H1 (cell line): Measurements from ENCODE around the gene RPL28. TPM values are rescaled to one million over a fixed set of nuclear protein-coding genes. Genes with fewer than 3 reads are reported as not detected.

Experiments
- CTCF ChIA-PET: fragments of 300-600 bp; sonication (Branson Sonifier 250); formaldehyde crosslinking; loops from one replicate; lab custom pipeline; 2021; ENCODE audit not compliant: partially characterized antibody; lab: Charles Lee
- POLR2A ChIA-PET: fragments of 300-600 bp; sonication (Branson Sonifier 250); formaldehyde crosslinking; loops from one replicate; lab custom pipeline; 2021; ENCODE audit warnings: inconsistent platforms; ENCODE audit not compliant: partially characterized antibody; lab: Charles Lee
- DNase-seq, 2 experiments: peaks; one replicate each; pipeline versions ENCODE4 v3.0.0 to v3.0.0-alpha.2; 2010 to 2022; ENCODE audit warnings: low spot score in 2 of 2, low read depth in 1 of 2, mixed read lengths in 1 of 2
- FAIRE-seq: peaks from 2 replicates; lab custom pipeline; 2011; peaks lifted over from hg19 to GRCh38; lab: Jason Lieb, UNC
- H2AFZ ChIP-seq: 2 replicates; pipeline ENCODE4 v1.8.1; 2012; ENCODE audit warnings: low read length, inconsistent platforms
- H2AK5ac ChIP-seq: 2 replicates; pipeline ENCODE4 v1.6.1; 2013; ENCODE audit warnings: low read depth, low read length
- H2BK120ac ChIP-seq: replicated peaks from 2 replicates; pipeline ENCODE3; 2013; ENCODE audit warnings: low read depth, low read length, inconsistent platforms
- H2BK12ac ChIP-seq: 2 replicates; pipeline ENCODE4 v1.6.1; 2013; ENCODE audit warnings: low read depth, low read length
- H2BK15ac ChIP-seq: 2 replicates; pipeline ENCODE4 v1.6.1; 2013; ENCODE audit warnings: low read length
- H2BK20ac ChIP-seq: 2 replicates; pipeline ENCODE4 v1.6.1; 2013; ENCODE audit warnings: low read length
- H2BK5ac ChIP-seq: 2 replicates; pipeline ENCODE4 v1.6.1; 2013; ENCODE audit warnings: low read depth, low read length
- H3K14ac ChIP-seq: 2 replicates; pipeline ENCODE4 v1.6.1; 2013; ENCODE audit warnings: inconsistent platforms; ENCODE audit not compliant: insufficient read length
- H3K18ac ChIP-seq: 2 replicates; pipeline ENCODE4 v1.6.1; 2013; ENCODE audit warnings: low read length; ENCODE audit errors: extremely low read depth
- H3K23ac ChIP-seq: 2 replicates; pipeline ENCODE4 v1.6.1; 2013; ENCODE audit warnings: inconsistent platforms; ENCODE audit not compliant: insufficient read length
- H3K23me2 ChIP-seq: 2 replicates; pipeline ENCODE4 v1.6.1; 2013; ENCODE audit warnings: low read depth, low read length
- H3K27ac ChIP-seq: 2 replicates; pipeline ENCODE4 v1.6.1; 2011; ENCODE audit warnings: low read depth, low read length, inconsistent platforms
- H3K27me3 ChIP-seq, 4 experiments: replicated peaks in 1 of 4; 1 replicate in 1 of 4; 2 replicates in 3 of 4; pipeline versions ENCODE4 v1.6.1 to v1.8.1; 2011 to 2013; ENCODE audit warnings: low read length in 3 of 4, mild to moderate bottlenecking in 3 of 4, inconsistent platforms in 2 of 4, mixed read lengths in 2 of 4, moderate library complexity in 1 of 4; ENCODE audit not compliant: control insufficient read depth in 3 of 4, insufficient read depth in 3 of 4; ENCODE audit errors: extremely low read depth in 1 of 4
- H3K36me3 ChIP-seq, 4 experiments: 2 replicates each; pipeline versions ENCODE4 v1.6.1 to v1.8.1; 2011 to 2013; ENCODE audit warnings: mild to moderate bottlenecking in 4 of 4, low read length in 3 of 4, moderate library complexity in 2 of 4, control low read depth in 1 of 4, inconsistent platforms in 1 of 4; ENCODE audit not compliant: insufficient read depth in 4 of 4, control insufficient read depth in 2 of 4
- H3K4ac ChIP-seq: replicated peaks from 2 replicates; pipeline ENCODE3; 2013; ENCODE audit warnings: low read length, low read depth, mixed read lengths, inconsistent platforms; ENCODE audit not compliant: insufficient read length
- H3K4me1 ChIP-seq, 4 experiments: replicated peaks in 1 of 4; 1 replicate in 1 of 4; 2 replicates in 3 of 4; pipeline versions ENCODE4 v1.6.1 to v1.8.1; 2011 to 2013; ENCODE audit warnings: low read length in 3 of 4, inconsistent platforms in 2 of 4, mixed read lengths in 1 of 4; ENCODE audit not compliant: insufficient read depth in 4 of 4, control insufficient read depth in 3 of 4
- H3K4me2 ChIP-seq, 2 experiments: 2 replicates each; pipeline versions ENCODE4 v1.6.1 to v1.8.1; 2011 to 2013; ENCODE audit warnings: low read depth in 2 of 2, low read length in 2 of 2, control low read depth in 1 of 2, inconsistent platforms in 1 of 2, mild to moderate bottlenecking in 1 of 2; ENCODE audit not compliant: insufficient read depth in 1 of 2
- H3K4me3 ChIP-seq, 4 experiments: fragments of 200-600, 300-600 bp in 1 of 4; sonication (generic), shearing (Covaris generic), sonication (Bioruptor Twin) in 1 of 4; 2 replicates each; pipeline versions ENCODE4 v1.5.1 to v1.8.1; 2011 to 2016; ENCODE audit warnings: low read length in 4 of 4, low read depth in 3 of 4, control low read depth in 2 of 4, inconsistent platforms in 2 of 4, mild to moderate bottlenecking in 2 of 4, mixed read lengths in 1 of 4, moderate library complexity in 1 of 4; ENCODE audit not compliant: insufficient read depth in 2 of 4; ENCODE audit errors: extremely low read depth in 1 of 4
- H3K56ac ChIP-seq: replicated peaks from 2 replicates; pipeline ENCODE3; 2013; ENCODE audit warnings: low read depth, mild to moderate bottlenecking, mixed read lengths, low read length, inconsistent platforms; ENCODE audit not compliant: insufficient read length
- H3K79me1 ChIP-seq: 2 replicates; pipeline ENCODE4 v1.6.1; 2013; ENCODE audit warnings: low read depth, low read length, control low read depth
- H3K79me2 ChIP-seq, 2 experiments: 2 replicates each; pipeline versions ENCODE4 v1.6.1 to v1.8.1; 2012 to 2013; ENCODE audit warnings: low read length in 2 of 2, mild to moderate bottlenecking in 2 of 2, inconsistent platforms in 1 of 2; ENCODE audit not compliant: insufficient read depth in 2 of 2, control insufficient read depth in 1 of 2
- H3K9ac ChIP-seq, 4 experiments: replicated peaks in 1 of 4; 1 replicate in 1 of 4; 2 replicates in 3 of 4; pipeline versions ENCODE4 v1.6.1 to v1.8.1; 2011 to 2013; ENCODE audit warnings: low read depth in 3 of 4, low read length in 3 of 4, control low read depth in 2 of 4, mild to moderate bottlenecking in 2 of 4, moderate library complexity in 2 of 4, inconsistent platforms in 1 of 4; ENCODE audit errors: extremely low read depth in 1 of 4
- H3K9me3 ChIP-seq, 2 experiments: 2 replicates each; pipeline versions ENCODE4 v1.6.1 to v1.8.1; 2012 to 2013; ENCODE audit warnings: mild to moderate bottlenecking in 2 of 2, moderate library complexity in 2 of 2, control low read depth in 1 of 2, inconsistent platforms in 1 of 2, low read depth in 1 of 2, low read length in 1 of 2, mixed read lengths in 1 of 2; ENCODE audit not compliant: insufficient read depth in 2 of 2
- H4K20me1 ChIP-seq, 2 experiments: replicated peaks in 1 of 2; 2 replicates each; pipeline versions ENCODE3 to v1.8.1; 2011 to 2013; ENCODE audit warnings: inconsistent platforms in 2 of 2, low read length in 2 of 2, mild to moderate bottlenecking in 1 of 2; ENCODE audit not compliant: insufficient read depth in 2 of 2, control insufficient read depth in 1 of 2
- H4K5ac ChIP-seq: 2 replicates; pipeline ENCODE4 v1.6.1; 2013; ENCODE audit warnings: low read length, low read depth, mixed read lengths, inconsistent platforms; ENCODE audit not compliant: insufficient read length
- H4K8ac ChIP-seq: 2 replicates; pipeline ENCODE4 v1.8.0; 2013; ENCODE audit warnings: mild to moderate bottlenecking, moderate library complexity, low read length, inconsistent platforms; ENCODE audit not compliant: insufficient read depth; ENCODE audit errors: extremely low read depth
- H4K91ac ChIP-seq: replicated peaks from 2 replicates; pipeline ENCODE3; 2013; ENCODE audit warnings: low read length, mixed read lengths, inconsistent platforms; ENCODE audit not compliant: insufficient read length
- BCL11A ChIP-seq, 2 experiments: IDR thresholded peaks; one replicate each; pipeline ENCODE4 v1.6.1; 2011; ENCODE audit warnings: low read depth in 2 of 2, low read length in 2 of 2, mild to moderate bottlenecking in 2 of 2
- SIX5 ChIP-seq: IDR thresholded peaks from 2 replicates; pipeline ENCODE4 v1.6.1; 2011; ENCODE audit warnings: mild to moderate bottlenecking, low read depth, low read length
- SP4 ChIP-seq: IDR thresholded peaks from 2 replicates; pipeline ENCODE4 v1.6.1; 2012; ENCODE audit warnings: low read length, inconsistent platforms
- WGBS, 2 experiments: shearing (Covaris generic) in 1 of 2; methylation state at CpG; one replicate each; pipeline versions ENCODE4 v1.1.6 to v1.1.7; 2013 to 2015; ENCODE audit warnings: low lambda C conversion rate in 2 of 2, mixed read lengths in 2 of 2, inconsistent platforms in 1 of 2, low coverage in 1 of 2, missing lambda C conversion rate in 1 of 2; ENCODE audit not compliant: insufficient replicate concordance in 2 of 2, insufficient coverage in 1 of 2, insufficient read length in 1 of 2; ENCODE audit errors: extremely low coverage in 1 of 2, missing lambda C conversion rate in 1 of 2; 5-methylcytosine and 5-hydroxymethylcytosine counted together
- polyA plus RNA-seq, 7 experiments: library from polyadenylated mRNA; depleted of rRNA in 3 of 7; stranded (reverse) in 5 of 7; unstranded in 2 of 7; fragments of >200 nt in 5 of 7; fragments of 200-250 nt in 2 of 7; gene quantifications; 1 replicate in 5 of 7; 2 replicates in 1 of 7; 4 replicates in 1 of 7; pipeline versions ENCODE4 v1.2.1 to v1.2.3, GENCODE V29; 2011 to 2013; ENCODE audit warnings: missing spikeins in 2 of 7, mixed read lengths in 2 of 7
- total RNA-seq: library from RNA; stranded (reverse); fragmentation: NEBNext Ultra II Directional; extraction: Animal tissue kit (Norgen Biotek cat#: 25700); gene quantifications from 2 replicates; pipeline ENCODE4 v1.2.1, GENCODE V29; 2021
- TF ChIP-seq, protein P1 (sequence below), 3 experiments: IDR thresholded peaks; 1 replicate in 2 of 3; 2 replicates in 1 of 3; pipeline versions ENCODE4 v1.5.1 to v1.6.1; 2011; ENCODE audit warnings: low read length in 3 of 3, mild to moderate bottlenecking in 3 of 3, inconsistent platforms in 2 of 3, low read depth in 1 of 3, moderate library complexity in 1 of 3; ENCODE audit not compliant: insufficient read depth in 1 of 3; ENCODE audit errors: control extremely low read depth in 1 of 3

The RPL28 gene
- total and polyA plus RNA-seq, 2 of the 8 experiments (the other 6 are each of a cell fraction or from before 2014, with no cell fraction given), result 2,123 to 8,402 TPM

DNA sequence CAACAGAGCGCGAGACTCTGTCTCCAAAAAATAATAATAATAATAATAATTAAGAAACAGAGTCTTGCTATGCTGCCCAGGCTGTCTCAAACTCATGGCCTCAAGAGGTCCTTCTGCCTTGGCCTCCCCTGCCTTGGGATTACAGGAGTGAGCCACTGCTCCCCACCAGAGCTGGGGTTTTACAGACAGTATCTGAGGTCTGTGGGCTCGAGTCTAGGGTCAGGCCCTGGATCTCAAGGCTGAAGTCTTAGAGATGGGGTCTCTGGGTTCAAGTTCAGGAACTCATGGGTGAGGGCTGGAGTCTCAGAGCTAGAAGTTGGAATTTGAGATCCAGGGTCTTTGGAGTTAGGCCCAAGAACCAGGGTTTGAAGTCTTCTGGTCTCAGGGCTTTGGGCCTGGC lies 18.9 kb upstream of the RPL28 start:
- H2BK20ac ChIP-seq, result no peak overlapping the region

More for the DNA sequence above, 18.9 kb upstream of the RPL28 start:
- 91% methylated on average over 3 of the region's 3 CpGs; no CpG with 5 or more reads in 1 of the 2 experiments for WGBS, 2 experiments
- H3K23ac ChIP-seq, result no peak overlapping the region
- no peaks in the 10 kb centered on the region for H3K79me1 ChIP-seq
- no peak overlapping the region for H3K14ac ChIP-seq
- no peak overlapping the region for H2BK120ac ChIP-seq
- H3K36me3 ChIP-seq, result no peaks in the 10 kb centered on the region
- H3K56ac ChIP-seq, result no peak overlapping the region
- H3K9me3 ChIP-seq, result no peaks in the 10 kb centered on the region
- H2AFZ ChIP-seq, result no peak overlapping the region
- no peak overlapping the region for H3K18ac ChIP-seq
- H2AK5ac ChIP-seq, result no peak overlapping the region
- CTCF ChIA-PET, result interaction anchor here (0.8 to 1.6 kb wide), 6 partner anchors 11 to 101 kb away, joined by 3 to 9 read pairs (median 4); no protein-coding TSS in a partner anchor
- no peak overlapping the region for H3K27ac ChIP-seq
- no peak overlapping the region for H3K4ac ChIP-seq
- H3K27me3 ChIP-seq, result peaks cover 8 to 37% (median 32%) of the 10 kb centered on the region in 4 experiments
- no peaks in the 10 kb centered on the region for H4K20me1 ChIP-seq
- no peak overlapping the region for H2BK15ac ChIP-seq
- no peak overlapping the region for H2BK5ac ChIP-seq
- H3K4me2 ChIP-seq, result no peak overlapping the region
- no peak overlapping the region for H4K91ac ChIP-seq
- no peak overlapping the region for H3K9ac ChIP-seq
- no peak for FAIRE-seq
- H2BK12ac ChIP-seq, result no peak overlapping the region
- peaks cover 0 to 23% (median 17%) of the 10 kb centered on the region in 4 experiments; a peak in 6 of 7 replicates for H3K4me1 ChIP-seq
- peaks cover 9% of the 10 kb centered on the region; the same call in 1 of the 2 replicates for H3K23me2 ChIP-seq
- TF ChIP-seq SIX5 (no peak), BCL11A (IDR thresholded peaks at IDR 0.05; ENCODE audit: low read depth in 2 of 2, low read length in 2 of 2) (no peak), SP4 (no peak)
- TF ChIP-seq, protein P1, sequence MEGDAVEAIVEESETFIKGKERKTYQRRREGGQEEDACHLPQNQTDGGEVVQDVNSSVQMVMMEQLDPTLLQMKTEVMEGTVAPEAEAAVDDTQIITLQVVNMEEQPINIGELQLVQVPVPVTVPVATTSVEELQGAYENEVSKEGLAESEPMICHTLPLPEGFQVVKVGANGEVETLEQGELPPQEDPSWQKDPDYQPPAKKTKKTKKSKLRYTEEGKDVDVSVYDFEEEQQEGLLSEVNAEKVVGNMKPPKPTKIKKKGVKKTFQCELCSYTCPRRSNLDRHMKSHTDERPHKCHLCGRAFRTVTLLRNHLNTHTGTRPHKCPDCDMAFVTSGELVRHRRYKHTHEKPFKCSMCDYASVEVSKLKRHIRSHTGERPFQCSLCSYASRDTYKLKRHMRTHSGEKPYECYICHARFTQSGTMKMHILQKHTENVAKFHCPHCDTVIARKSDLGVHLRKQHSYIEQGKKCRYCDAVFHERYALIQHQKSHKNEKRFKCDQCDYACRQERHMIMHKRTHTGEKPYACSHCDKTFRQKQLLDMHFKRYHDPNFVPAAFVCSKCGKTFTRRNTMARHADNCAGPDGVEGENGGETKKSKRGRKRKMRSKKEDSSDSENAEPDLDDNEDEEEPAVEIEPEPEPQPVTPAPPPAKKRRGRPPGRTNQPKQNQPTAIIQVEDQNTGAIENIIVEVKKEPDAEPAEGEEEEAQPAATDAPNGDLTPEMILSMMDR (IDR thresholded peaks at IDR 0.05; ENCODE audit: control extremely low read depth in 1 of 3, insufficient read depth in 1 of 3, low read depth in 1 of 3, low read length in 3 of 3), result no peak
- TF ChIP-seq, all 59 proteins: peak for 0
- H3K4me3 ChIP-seq, result no peak overlapping the region
- POLR2A ChIA-PET, result interaction anchor here (1.0 to 1.6 kb wide), 6 partner anchors 10 to 41 kb away, joined by 3 to 9 read pairs (median 4); partner anchors contain the start of genes TMEM190, TMEM238 and UBE2S
- H3K79me2 ChIP-seq, result no peaks in the 10 kb centered on the region
- DNase-seq, result no peak
- H4K8ac ChIP-seq, result no peak overlapping the region
- H4K5ac ChIP-seq, result no peak overlapping the region
